ENCODE measurements around the gene PRELP.
A peak's percentile ranks its signal among the peaks of the same experiment; 100 is the strongest.

The PRELP gene

GRCh38 chr1:203437696-203438315, 37.8 kb upstream of the PRELP start:
- no peak overlapping the region for H3K4me3 ChIP-seq (ENCODE audit: low read depth, low read length)
- no peak for TF ChIP-seq CTCF (IDR thresholded peaks at IDR 0.05; ENCODE audit: low read depth, low read length)

GRCh38 chr1:203439131-203439730, 36.4 kb upstream of the PRELP start:
- no peak for TF ChIP-seq CTCF (IDR thresholded peaks at IDR 0.05; ENCODE audit: low read depth, low read length)
- H3K4me3 ChIP-seq (ENCODE audit: low read depth, low read length), result no peak overlapping the region

GRCh38 chr1:203440771-203441170, 34.8 kb upstream of the PRELP start:
- TF ChIP-seq CTCF (IDR thresholded peaks at IDR 0.05; ENCODE audit: low read depth, low read length), result peak; percentile 53
- H3K4me3 ChIP-seq (ENCODE audit: low read depth, low read length), result no peak overlapping the region

GRCh38 chr1:203441766-203442165, 33.8 kb upstream of the PRELP start:
- no peak for TF ChIP-seq CTCF (IDR thresholded peaks at IDR 0.05; ENCODE audit: low read depth, low read length)
- H3K4me3 ChIP-seq (ENCODE audit: low read depth, low read length), result no peak overlapping the region

- TF ChIP-seq CTCF (IDR thresholded peaks at IDR 0.05; ENCODE audit: low read depth, low read length), result no peak
- no peak overlapping the region for H3K4me3 ChIP-seq (ENCODE audit: low read depth, low read length)
Observed at GRCh38 chr1:203442821-203443220, 32.8 kb upstream of the PRELP start.

- no peak for TF ChIP-seq CTCF (IDR thresholded peaks at IDR 0.05; ENCODE audit: low read depth, low read length)
- no peak overlapping the region for H3K4me3 ChIP-seq (ENCODE audit: low read depth, low read length)
Observed at GRCh38 chr1:203443296-203443695, 32.3 kb upstream of the PRELP start.

GRCh38 chr1:203444171-203444576, 31.4 kb upstream of the PRELP start:
- H3K4me3 ChIP-seq (ENCODE audit: low read depth, low read length), result no peak overlapping the region
- no peak for TF ChIP-seq CTCF (IDR thresholded peaks at IDR 0.05; ENCODE audit: low read depth, low read length)

Data from WI38 (cell line).